K562 (cell line): ENCODE measurements around the gene DYRK1B. TPM values are rescaled to one million over a fixed set of nuclear protein-coding genes. Genes with fewer than 3 reads are reported as not detected.
"Not testable (repeated sequence)": the region's sequence is repeated elsewhere in the genome, so short reads cannot be mapped to it uniquely, and the experiment has no call there.

Experiments
- ATAC-seq: fragments of 200-7000 bp; cut with Tn5 transposase; 3 replicates; pipeline ENCODE4 v1.9.1; 2020; ENCODE audit warnings: moderate library complexity
- BruUV-seq: library from RNA; stranded (reverse); fragments of 400-500 nt; replicated peaks from 2 replicates; lab custom pipeline; 2021; lab: Mats Ljungman, UMichigan
- CTCF ChIA-PET: fragments of 300-600 bp; formaldehyde crosslinking; extraction: SDS; loops from one replicate; lab custom pipeline; 2021; ENCODE audit warnings: low intra/inter-chr PET ratio; lab: Yijun Ruan, JAX
- POLR2A ChIA-PET: fragments of 300-600, 350-650 bp; sonication (Branson Sonifier 250); formaldehyde crosslinking; extraction: SDS; loops from one replicate; lab custom pipeline; 2021; ENCODE audit warnings: antibody characterized with exemption, inconsistent platforms; lab: Yijun Ruan, JAX
- DNase-seq, 4 experiments: peaks; one replicate each; pipeline versions ENCODE4 v3.0.0 to v3.0.0-alpha.2; 2011 to 2018; ENCODE audit warnings: low spot score in 3 of 4, mixed read lengths in 3 of 4; ENCODE audit errors: extremely low read depth in 1 of 4
- FAIRE-seq: peaks from 2 replicates; lab custom pipeline; 2011; peaks lifted over from hg19 to GRCh38; lab: Jason Lieb, UNC
- H2AFZ ChIP-seq: 2 replicates; pipeline ENCODE4 v1.6.0; 2011; ENCODE audit warnings: low read depth, low read length, control low read depth, inconsistent platforms
- H3K27ac ChIP-seq: fragments of 200-600 bp; 3 replicates; pipeline ENCODE4 v1.8.0; 2011; ENCODE audit warnings: low read depth, mild to moderate bottlenecking, control low read depth, inconsistent platforms, low read length, moderate library complexity, mixed read lengths; ENCODE audit errors: extremely low read depth
- H3K27me3 ChIP-seq, 2 experiments: fragments of 300-600 bp in 1 of 2; 2 replicates in 1 of 2; 3 replicates in 1 of 2; pipeline versions ENCODE4 v1.6.0 to v1.8.0; 2011; ENCODE audit warnings: inconsistent platforms in 2 of 2, low read length in 2 of 2, mild to moderate bottlenecking in 1 of 2, mixed read lengths in 1 of 2, moderate library complexity in 1 of 2; ENCODE audit not compliant: control insufficient read depth in 2 of 2, insufficient read depth in 2 of 2
- H3K36me3 ChIP-seq: fragments of 300-600 bp; 3 replicates; pipeline ENCODE4 v1.8.0; 2011; ENCODE audit warnings: mild to moderate bottlenecking, low read length, inconsistent platforms; ENCODE audit not compliant: control insufficient read depth, insufficient read depth
- H3K4me1 ChIP-seq, 2 experiments: fragments of 200-600 bp in 1 of 2; replicated peaks in 1 of 2; 2 replicates in 1 of 2; 3 replicates in 1 of 2; pipeline versions ENCODE4 v1.5.1 to v1.8.0; 2011; ENCODE audit warnings: inconsistent platforms in 2 of 2, low read length in 2 of 2, mild to moderate bottlenecking in 1 of 2, mixed read lengths in 1 of 2, moderate library complexity in 1 of 2; ENCODE audit not compliant: control insufficient read depth in 2 of 2, insufficient read depth in 2 of 2
- H3K4me2 ChIP-seq: 2 replicates; pipeline ENCODE4 v1.6.1; 2011; ENCODE audit warnings: low read length, control low read depth, inconsistent platforms, mixed read lengths; ENCODE audit not compliant: insufficient read depth
- H3K4me3 ChIP-seq: fragments of 200-600 bp; sonication (generic), shearing (Covaris generic); 2 replicates; pipeline ENCODE4 v1.5.1; 2016; ENCODE audit warnings: control low read depth, inconsistent platforms
- H3K79me2 ChIP-seq: fragments of 200-600 bp; 3 replicates; pipeline ENCODE4 v1.8.0; 2011; ENCODE audit warnings: low read length, inconsistent platforms; ENCODE audit not compliant: control insufficient read depth, insufficient read depth
- H3K9ac ChIP-seq, 2 experiments: 2 replicates each; pipeline versions ENCODE4 v1.6.0 to v1.6.1; 2011; ENCODE audit warnings: low read depth in 2 of 2, low read length in 2 of 2, control low read depth in 1 of 2, inconsistent platforms in 1 of 2, mild to moderate bottlenecking in 1 of 2, mixed read lengths in 1 of 2; ENCODE audit not compliant: insufficient read depth in 1 of 2
- H3K9me1 ChIP-seq: one replicate; pipeline ENCODE4 v1.6.0; 2011; ENCODE audit warnings: inconsistent platforms, mild to moderate bottlenecking, low read length, moderate library complexity; ENCODE audit not compliant: control insufficient read depth, insufficient read depth
- H3K9me3 ChIP-seq: replicated peaks from 2 replicates; pipeline ENCODE4 v1.5.1; 2011; ENCODE audit warnings: low read depth, low read length, inconsistent platforms; ENCODE audit not compliant: control insufficient read depth, insufficient read depth
- H4K20me1 ChIP-seq: replicated peaks from 2 replicates; pipeline ENCODE4 v1.6.1; 2011; ENCODE audit warnings: low read length, inconsistent platforms, mixed read lengths; ENCODE audit not compliant: control insufficient read depth, insufficient read depth
- NFIC ChIP-seq: fragments of 450-650 bp; IDR thresholded peaks from 2 replicates; pipeline ENCODE4 v1.6.1; 2017; ENCODE audit warnings: mild to moderate bottlenecking, inconsistent platforms
- RAD21 ChIP-seq, 2 experiments: fragments of 250-450 bp in 1 of 2; fragments of 450-650 bp in 1 of 2; sonication (Bioruptor Pico) in 1 of 2; formaldehyde crosslinking in 1 of 2; IDR thresholded peaks in 1 of 2; conservative IDR thresholded peaks in 1 of 2; 2 replicates each; pipeline versions ENCODE4 v1.4.0 to v1.8.0; 2020 to 2022; ENCODE audit warnings: mild to moderate bottlenecking in 2 of 2, moderate library complexity in 1 of 2
- REST ChIP-seq, 2 experiments: fragments of 450-650 bp; formaldehyde crosslinking in 1 of 2; IDR thresholded peaks; 2 replicates each; pipeline versions ENCODE4 v1.4.0 to v1.6.1; 2014 to 2020; ENCODE audit warnings: mild to moderate bottlenecking in 2 of 2, borderline replicate concordance in 1 of 2, low read depth in 1 of 2
- SMC3 ChIP-seq: conservative IDR thresholded peaks from 2 replicates; pipeline ENCODE4 v1.6.1; 2011; ENCODE audit warnings: low read depth, low read length, improper control_type of control experiment; ENCODE audit not compliant: insufficient read depth
- ZBTB7A ChIP-seq: IDR thresholded peaks from 2 replicates; pipeline ENCODE4 v1.6.1; 2011; ENCODE audit warnings: low read depth, mild to moderate bottlenecking, low read length, moderate library complexity, borderline replicate concordance; ENCODE audit not compliant: control insufficient read depth
- WGBS: fragments of 100-300 bp; shearing (Covaris generic); methylation state at CpG from one replicate; pipeline ENCODE4 v1.1.6; 2016; ENCODE audit warnings: low coverage, mixed read lengths; ENCODE audit not compliant: insufficient coverage; ENCODE audit errors: missing lambda C conversion rate; 5-methylcytosine and 5-hydroxymethylcytosine counted together
- in situ Hi-C: fragments of 300-500 bp; cut with MboI; formaldehyde crosslinking; loops from 4 replicates; pipeline ENCODE4 v1.15.0; 2018; ENCODE audit warnings: inconsistent platforms, mixed read lengths
- intact Hi-C: fragments of 100-400 bp; cut with micrococcal nuclease; formaldehyde crosslinking; loops from 2 replicates; pipeline ENCODE4 v1.14.2; 2022
- polyA plus RNA-seq, 8 experiments: library from polyadenylated mRNA; depleted of rRNA in 4 of 8; stranded (reverse) in 5 of 8; unstranded in 3 of 8; fragments of >200 nt; fragmentation: Nextera tagmentation in 2 of 8; fragmentation: Illumina TruSeq in 1 of 8; extraction: Ambion mirVana in 2 of 8; extraction: Trizol in 1 of 8; gene quantifications; 2 replicates each; pipeline versions ENCODE4 v1.2.1 to v1.2.3, GENCODE V29; 2011 to 2014; ENCODE audit warnings: inconsistent platforms in 1 of 8, missing spikeins in 1 of 8
- total RNA-seq, 7 experiments: library from RNA; depleted of rRNA in 6 of 7; stranded (reverse); fragments of >200 nt in 6 of 7; fragmentation: Illumina TruSeq in 2 of 7; extraction: Trizol in 2 of 7; gene quantifications; 2 replicates each; pipeline versions ENCODE4 v1.2.1 to v1.2.3, GENCODE V29; 2011 to 2021; ENCODE audit warnings: low replicate concordance in 1 of 7
- TF ChIP-seq, protein P1 (sequence below), 3 experiments: IDR thresholded peaks in 2 of 3; conservative IDR thresholded peaks in 1 of 3; 2 replicates each; pipeline ENCODE4 v1.5.1; 2011 to 2012; ENCODE audit warnings: low read length in 3 of 3, mild to moderate bottlenecking in 3 of 3, control low read depth in 2 of 3, improper control_type of control experiment in 1 of 3, inconsistent platforms in 1 of 3, low read depth in 1 of 3, mixed read lengths in 1 of 3, moderate library complexity in 1 of 3; ENCODE audit not compliant: insufficient read depth in 2 of 3

DYRK1B gene
- total and polyA plus RNA-seq, 9 of the 15 experiments (the other 6 are each of a cell fraction or from before 2014, with no cell fraction given): 0.91 to 5.2 (median 1.5) TPM; not detected in 2

GRCh38 chr19:39881495-39882110 is 47.6 kb upstream of the DYRK1B start:
- POLR2A ChIA-PET; CTCF ChIA-PET; H3K4me1 ChIP-seq; H3K9me1 ChIP-seq; BruUV-seq; H3K4me3 ChIP-seq; H3K4me2 ChIP-seq; in situ Hi-C loops; H3K27ac ChIP-seq; TF ChIP-seq REST (CRISPR knock-in tag; IDR thresholded peaks at IDR 0.05; ENCODE audit: low read depth): not testable (repeated sequence)
- 0% methylated on average over 12 of the region's 15 CpGs for WGBS
- FAIRE-seq (peak; percentile 84), ATAC-seq (peak; percentile 90)
- TF ChIP-seq REST (IDR thresholded peaks at IDR 0.05; ENCODE audit: borderline replicate concordance): peak; percentile 9; the same call in 1 of the 2 replicates
- peak; percentile 64; the same call in 1 of the 2 replicates for TF ChIP-seq ZBTB7A
- peak in 1 of 2 experiments; percentile 35; a peak in 1 of 4 replicates for TF ChIP-seq RAD21 (CRISPR knock-in tag; conservative IDR thresholded peaks at IDR 0.05 in 1 of 2, IDR thresholded peaks at IDR 0.05 in 1 of 2)
- TF ChIP-seq NFIC: peak; percentile 91
- TF ChIP-seq, protein P1, sequence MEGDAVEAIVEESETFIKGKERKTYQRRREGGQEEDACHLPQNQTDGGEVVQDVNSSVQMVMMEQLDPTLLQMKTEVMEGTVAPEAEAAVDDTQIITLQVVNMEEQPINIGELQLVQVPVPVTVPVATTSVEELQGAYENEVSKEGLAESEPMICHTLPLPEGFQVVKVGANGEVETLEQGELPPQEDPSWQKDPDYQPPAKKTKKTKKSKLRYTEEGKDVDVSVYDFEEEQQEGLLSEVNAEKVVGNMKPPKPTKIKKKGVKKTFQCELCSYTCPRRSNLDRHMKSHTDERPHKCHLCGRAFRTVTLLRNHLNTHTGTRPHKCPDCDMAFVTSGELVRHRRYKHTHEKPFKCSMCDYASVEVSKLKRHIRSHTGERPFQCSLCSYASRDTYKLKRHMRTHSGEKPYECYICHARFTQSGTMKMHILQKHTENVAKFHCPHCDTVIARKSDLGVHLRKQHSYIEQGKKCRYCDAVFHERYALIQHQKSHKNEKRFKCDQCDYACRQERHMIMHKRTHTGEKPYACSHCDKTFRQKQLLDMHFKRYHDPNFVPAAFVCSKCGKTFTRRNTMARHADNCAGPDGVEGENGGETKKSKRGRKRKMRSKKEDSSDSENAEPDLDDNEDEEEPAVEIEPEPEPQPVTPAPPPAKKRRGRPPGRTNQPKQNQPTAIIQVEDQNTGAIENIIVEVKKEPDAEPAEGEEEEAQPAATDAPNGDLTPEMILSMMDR (IDR thresholded peaks at IDR 0.05 in 2 of 3, conservative IDR thresholded peaks at IDR 0.05 in 1 of 3; ENCODE audit: insufficient read depth in 2 of 3, low read depth in 1 of 3, low read length in 3 of 3): peak; percentile 56 to 70 (median 59)
- 0 out of 2 replicates have a peak, but pooled peaks have one; percentile 26 for TF ChIP-seq SMC3
- TF ChIP-seq, all 486 proteins: peak for 6; not testable (repeated sequence) for 480
- H3K9ac ChIP-seq, H2AFZ ChIP-seq, H3K36me3 ChIP-seq, H4K20me1 ChIP-seq, intact Hi-C loops, H3K9me3 ChIP-seq, H3K79me2 ChIP-seq: not testable (repeated sequence)
- peak; percentile 40 to 68 (median 44) for DNase-seq
- H3K27me3 ChIP-seq: peaks cover 0 to 16% of the 10 kb centered on the region in 2 experiments; a peak in 3 of 5 replicates
